Keratinocyte (primary cell): ENCODE results near the gene GNLY. TPM values are rescaled to one million over a fixed set of nuclear protein-coding genes. Genes with fewer than 3 reads are reported as not detected.

Source experiments
- DNase-seq: peaks from one replicate; pipeline ENCODE4 v3.0.0-alpha.2; 2011; ENCODE audit warnings: low read depth, missing footprints, low spot score
- FAIRE-seq: peaks from 2 replicates; lab custom pipeline; 2011; peaks lifted over from hg19 to GRCh38; lab: Jason Lieb, UNC
- H2AFZ ChIP-seq: 2 replicates; pipeline ENCODE4 v1.6.0; 2012; ENCODE audit warnings: low read length, control low read depth, inconsistent platforms; ENCODE audit not compliant: control insufficient read depth
- H3K27ac ChIP-seq: 2 replicates; pipeline ENCODE4 v1.5.1; 2011; ENCODE audit warnings: low read length; ENCODE audit not compliant: control insufficient read depth, insufficient read depth
- H3K27me3 ChIP-seq: 3 replicates; pipeline ENCODE4 v1.6.0; 2011; ENCODE audit warnings: low read length; ENCODE audit not compliant: control insufficient read depth, insufficient read depth; ENCODE audit errors: extremely low read depth
- H3K36me3 ChIP-seq, 2 experiments: 2 replicates in 1 of 2; 3 replicates in 1 of 2; pipeline ENCODE4 v1.5.1; 2011; ENCODE audit warnings: low read length in 2 of 2, mild to moderate bottlenecking in 1 of 2; ENCODE audit not compliant: control insufficient read depth in 2 of 2, insufficient read depth in 2 of 2; ENCODE audit errors: extremely low read depth in 1 of 2
- H3K4me1 ChIP-seq: 3 replicates; pipeline ENCODE4 v1.5.1; 2011; ENCODE audit warnings: low read length; ENCODE audit not compliant: control insufficient read depth, insufficient read depth; ENCODE audit errors: extremely low read depth
- H3K4me2 ChIP-seq: 3 replicates; pipeline ENCODE4 v1.6.0; 2011; ENCODE audit warnings: low read depth, low read length; ENCODE audit not compliant: control insufficient read depth, insufficient read depth; ENCODE audit errors: extremely low read depth
- H3K4me3 ChIP-seq, 3 experiments: fragments of 200-600 bp in 1 of 3; sonication (generic) in 1 of 3; 2 replicates in 2 of 3; 3 replicates in 1 of 3; pipeline ENCODE4 v1.5.1; 2011 to 2016; ENCODE audit warnings: low read length in 3 of 3, mild to moderate bottlenecking in 3 of 3, control low read depth in 2 of 3, inconsistent platforms in 1 of 3, low read depth in 1 of 3, mixed read lengths in 1 of 3, mixed run types in 1 of 3, moderate library complexity in 1 of 3; ENCODE audit not compliant: control insufficient read depth in 2 of 3, insufficient read depth in 2 of 3; ENCODE audit errors: extremely low read depth in 1 of 3
- H3K79me2 ChIP-seq: 2 replicates; pipeline ENCODE4 v1.6.0; 2012; ENCODE audit warnings: low read length; ENCODE audit not compliant: control insufficient read depth, insufficient read depth
- H3K9ac ChIP-seq: 3 replicates; pipeline ENCODE4 v1.6.0; 2011; ENCODE audit warnings: low read length; ENCODE audit not compliant: control insufficient read depth, insufficient read depth; ENCODE audit errors: extremely low read depth
- H3K9me1 ChIP-seq: 3 replicates; pipeline ENCODE4 v1.6.0; 2011; ENCODE audit warnings: low read length; ENCODE audit not compliant: control insufficient read depth, insufficient read depth; ENCODE audit errors: extremely low read depth
- H3K9me3 ChIP-seq: 2 replicates; pipeline ENCODE4 v1.5.1; 2012; ENCODE audit warnings: low read depth, low read length; ENCODE audit not compliant: control insufficient read depth
- H4K20me1 ChIP-seq: 3 replicates; pipeline ENCODE4 v1.6.0; 2011; ENCODE audit warnings: low read length; ENCODE audit not compliant: control insufficient read depth, insufficient read depth; ENCODE audit errors: extremely low read depth
- EZH2 ChIP-seq: IDR thresholded peaks from one replicate; pipeline ENCODE4 v1.6.1; 2012; ENCODE audit warnings: inconsistent platforms, mild to moderate bottlenecking, low read length, moderate library complexity
- dilution Hi-C: fragments of 300-500 bp; cut with MboI; formaldehyde crosslinking; loops from one replicate; pipeline ENCODE4 v1.7.0; 2020; ENCODE audit warnings: low sequenced_read_pairs; ENCODE audit not compliant: extremely low pct_ligation_motif_present
- polyA plus RNA-seq, 5 experiments: library from polyadenylated mRNA; depleted of rRNA in 3 of 5; stranded (reverse) in 3 of 5; stranded (forward) in 1 of 5; unstranded in 1 of 5; fragments of >200 nt; gene quantifications; 1 replicate in 1 of 5; 2 replicates in 3 of 5; 3 replicates in 1 of 5; pipeline versions ENCODE4 v1.2.1 to v1.2.3, GENCODE V29; 2011 to 2012; ENCODE audit warnings: missing spikeins in 2 of 5, low read depth in 1 of 5, low replicate concordance in 1 of 5
- TF ChIP-seq, protein P1 (sequence below), 3 experiments: IDR thresholded peaks in 1 of 3; conservative IDR thresholded peaks in 1 of 3; optimal IDR thresholded peaks in 1 of 3; 2 replicates in 2 of 3; 3 replicates in 1 of 3; pipeline versions ENCODE3 to v1.5.1; 2011; ENCODE audit warnings: low read length in 3 of 3, mild to moderate bottlenecking in 3 of 3, moderate library complexity in 2 of 3, control low read depth in 1 of 3, inconsistent platforms in 1 of 3; ENCODE audit not compliant: insufficient read depth in 2 of 3; ENCODE audit errors: extremely low read depth in 1 of 3

GNLY gene
- polyA plus RNA-seq, 1 donor (not counting 4 experiments of a cell fraction or from before 2014, with no cell fraction given) = not detected

DNA sequence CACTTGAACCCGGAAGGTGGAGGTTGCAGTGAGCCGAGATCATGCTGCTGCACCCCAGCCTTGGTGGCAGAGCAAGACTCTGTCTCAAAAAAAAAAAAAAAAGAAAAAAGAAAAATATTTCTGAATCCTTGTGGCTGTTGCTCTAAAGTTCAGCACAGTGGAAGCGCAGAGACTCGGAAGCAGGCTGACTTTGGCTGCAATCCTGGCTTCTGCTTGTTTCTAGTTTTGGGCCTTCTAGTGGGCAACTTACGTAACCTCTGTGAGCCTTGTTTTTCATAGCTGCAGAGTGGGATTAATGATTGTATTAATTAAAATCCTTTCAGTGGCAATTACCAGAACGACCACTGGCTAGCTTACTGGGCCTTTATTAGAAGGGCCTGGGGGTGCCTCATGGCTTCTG is 28.4 kb downstream of the GNLY start:
- Histone ChIP-seq H3K4me2 (no peak overlapping the region), H3K79me2 (no peaks in the 10 kb centered on the region), H3K36me3 (no peaks in the 10 kb centered on the region), H3K4me1 (no peaks in the 10 kb centered on the region), H2AFZ (no peak overlapping the region), H4K20me1 (peaks cover 3% of the 10 kb centered on the region), H3K9me1 (no peaks in the 10 kb centered on the region), H3K9ac (no peak overlapping the region), H3K27me3 (peaks cover 11% of the 10 kb centered on the region), H3K9me3 (no peaks in the 10 kb centered on the region), H3K4me3 (no peak overlapping the region), H3K27ac (no peak overlapping the region)
- TF ChIP-seq, protein P1, sequence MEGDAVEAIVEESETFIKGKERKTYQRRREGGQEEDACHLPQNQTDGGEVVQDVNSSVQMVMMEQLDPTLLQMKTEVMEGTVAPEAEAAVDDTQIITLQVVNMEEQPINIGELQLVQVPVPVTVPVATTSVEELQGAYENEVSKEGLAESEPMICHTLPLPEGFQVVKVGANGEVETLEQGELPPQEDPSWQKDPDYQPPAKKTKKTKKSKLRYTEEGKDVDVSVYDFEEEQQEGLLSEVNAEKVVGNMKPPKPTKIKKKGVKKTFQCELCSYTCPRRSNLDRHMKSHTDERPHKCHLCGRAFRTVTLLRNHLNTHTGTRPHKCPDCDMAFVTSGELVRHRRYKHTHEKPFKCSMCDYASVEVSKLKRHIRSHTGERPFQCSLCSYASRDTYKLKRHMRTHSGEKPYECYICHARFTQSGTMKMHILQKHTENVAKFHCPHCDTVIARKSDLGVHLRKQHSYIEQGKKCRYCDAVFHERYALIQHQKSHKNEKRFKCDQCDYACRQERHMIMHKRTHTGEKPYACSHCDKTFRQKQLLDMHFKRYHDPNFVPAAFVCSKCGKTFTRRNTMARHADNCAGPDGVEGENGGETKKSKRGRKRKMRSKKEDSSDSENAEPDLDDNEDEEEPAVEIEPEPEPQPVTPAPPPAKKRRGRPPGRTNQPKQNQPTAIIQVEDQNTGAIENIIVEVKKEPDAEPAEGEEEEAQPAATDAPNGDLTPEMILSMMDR (optimal IDR thresholded peaks at IDR 0.05 in 1 of 3, IDR thresholded peaks at IDR 0.05 in 1 of 3, conservative IDR thresholded peaks at IDR 0.05 in 1 of 3; ENCODE audit: extremely low read depth in 1 of 3, insufficient read depth in 2 of 3, low read length in 3 of 3) = no peak
- no peak for TF ChIP-seq EZH2
- DNase-seq (no peak), FAIRE-seq (no peak)
- dilution Hi-C loops = loop anchor here (25.0 kb wide), 1 partner anchor 90 kb away; no protein-coding TSS in a partner anchor

DNA sequence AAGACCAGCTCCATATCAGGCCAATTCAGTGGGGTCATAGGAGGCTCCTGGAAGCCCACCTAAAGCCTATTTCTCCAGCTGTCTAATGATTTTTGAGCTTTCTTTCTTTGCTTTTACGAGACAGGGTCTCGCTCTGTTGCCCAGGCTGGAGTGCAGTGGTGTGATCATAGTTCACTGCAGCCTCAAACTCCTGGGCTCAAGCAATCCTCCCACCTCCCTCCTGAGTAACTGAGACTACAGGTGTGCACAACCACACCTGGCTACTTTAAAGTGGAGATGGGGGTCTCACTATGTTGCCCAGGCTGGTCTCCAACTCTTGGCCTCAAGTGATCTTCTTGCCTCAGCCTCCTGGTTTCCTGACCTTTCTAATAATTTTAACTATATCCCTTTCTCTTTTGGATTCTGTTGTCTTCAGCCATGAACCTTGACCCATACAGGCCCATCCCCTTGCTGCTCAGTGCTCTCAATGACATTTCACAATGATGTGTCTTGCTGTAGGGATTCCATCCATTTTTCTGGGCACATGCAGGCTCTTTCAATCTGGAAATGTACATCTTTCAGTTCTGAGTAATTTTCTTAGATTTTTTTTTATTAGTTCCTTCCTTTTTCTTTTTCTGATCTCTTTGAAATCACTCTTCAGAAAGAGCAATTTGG is 29.7 kb downstream of the GNLY start:
- Histone ChIP-seq H3K36me3 (no peaks in the 10 kb centered on the region), H3K4me3 (no peak overlapping the region), H3K9me1 (no peaks in the 10 kb centered on the region), H3K9me3 (no peaks in the 10 kb centered on the region), H3K9ac (no peak overlapping the region), H3K27me3 (peaks cover 19% of the 10 kb centered on the region), H3K27ac (no peak overlapping the region), H3K4me1 (no peaks in the 10 kb centered on the region), H2AFZ (no peak overlapping the region), H4K20me1 (peaks cover 3% of the 10 kb centered on the region), H3K79me2 (no peaks in the 10 kb centered on the region), H3K4me2 (no peak overlapping the region)
- dilution Hi-C loops = loop anchor here (25.0 kb wide), 1 partner anchor 88 kb away; no protein-coding TSS in a partner anchor
- no peak for FAIRE-seq
- no peak for DNase-seq
- TF ChIP-seq EZH2 = no peak
- TF ChIP-seq, protein P1 (optimal IDR thresholded peaks at IDR 0.05 in 1 of 3, IDR thresholded peaks at IDR 0.05 in 1 of 3, conservative IDR thresholded peaks at IDR 0.05 in 1 of 3; ENCODE audit: extremely low read depth in 1 of 3, insufficient read depth in 2 of 3, low read length in 3 of 3) = no peak
